GM12878 (cell line): Measurements from ENCODE around the gene INPP5D. TPM values are rescaled to one million over a fixed set of nuclear protein-coding genes. Genes with fewer than 3 reads are reported as not detected.

Experiments used
- ATAC-seq: fragments of 200-7000 bp; cut with Tn5 transposase; 3 replicates; pipeline ENCODE4 v1.9.1; 2020; ENCODE audit warnings: mild to moderate bottlenecking, moderate library complexity
- BruUV-seq: library from RNA; stranded (reverse); fragments of 400-500 nt; replicated peaks from 2 replicates; lab custom pipeline; 2021; lab: Mats Ljungman, UMichigan
- CTCF ChIA-PET: fragments of 300-600 bp; sonication (Branson Sonifier 250); formaldehyde crosslinking; extraction: SDS; loops from one replicate; lab custom pipeline; 2021; ENCODE audit warnings: inconsistent platforms; lab: Yijun Ruan, JAX
- POLR2A ChIA-PET: fragments of 350-600 bp; formaldehyde crosslinking; extraction: SDS; loops from one replicate; lab custom pipeline; 2021; ENCODE audit warnings: inconsistent platforms; lab: Charles Lee
- RAD21 ChIA-PET: fragments of 300-600 bp; sonication (Branson Sonifier 250); formaldehyde crosslinking; loops from one replicate; lab custom pipeline; 2023; ENCODE audit warnings: antibody characterized with exemption; ENCODE audit not compliant: unreplicated experiment; lab: Charles Lee
- SMC1A ChIA-PET: fragments of 300-600 bp; sonication (Branson Sonifier 250); formaldehyde crosslinking; loops from one replicate; lab custom pipeline; 2023; ENCODE audit not compliant: unreplicated experiment, uncharacterized antibody; lab: Charles Lee
- DNase-seq: peaks from one replicate; pipeline ENCODE4 v3.0.0-alpha.2; 2011; ENCODE audit warnings: low read depth, low spot score
- FAIRE-seq: peaks from 3 replicates; lab custom pipeline; 2011; peaks lifted over from hg19 to GRCh38; lab: Jason Lieb, UNC
- H2AFZ ChIP-seq: 2 replicates; pipeline ENCODE4 v1.6.0; 2011; ENCODE audit warnings: low read depth, low read length, control low read depth; ENCODE audit not compliant: control insufficient read depth
- H3K27ac ChIP-seq: 2 replicates; pipeline ENCODE4 v1.5.1; 2011; ENCODE audit warnings: control low read depth; ENCODE audit not compliant: control insufficient read depth, insufficient read depth
- H3K27me3 ChIP-seq, 2 experiments: replicated peaks in 1 of 2; 2 replicates each; pipeline versions ENCODE4 v1.6.0 to v1.6.1; 2011; ENCODE audit warnings: low read length in 1 of 2; ENCODE audit not compliant: control insufficient read depth in 2 of 2, insufficient read depth in 2 of 2
- H3K36me3 ChIP-seq, 2 experiments: 2 replicates each; pipeline ENCODE4 v1.5.1; 2011; ENCODE audit warnings: low read length in 1 of 2; ENCODE audit not compliant: control insufficient read depth in 2 of 2, insufficient read depth in 2 of 2
- H3K4me1 ChIP-seq: 2 replicates; pipeline ENCODE4 v1.6.1; 2011; ENCODE audit warnings: mild to moderate bottlenecking, low read length, moderate library complexity, mixed read lengths; ENCODE audit not compliant: control insufficient read depth, insufficient read depth
- H3K4me2 ChIP-seq: 2 replicates; pipeline ENCODE4 v1.6.0; 2011; ENCODE audit warnings: control low read depth; ENCODE audit not compliant: control insufficient read depth, insufficient read depth
- H3K4me3 ChIP-seq: fragments of 200-600 bp; sonication (generic); 2 replicates; pipeline ENCODE4 v1.5.1; 2016
- H3K79me2 ChIP-seq: 2 replicates; pipeline ENCODE4 v1.6.0; 2011; ENCODE audit warnings: low read length; ENCODE audit not compliant: control insufficient read depth, insufficient read depth
- H3K9ac ChIP-seq: 2 replicates; pipeline ENCODE4 v1.8.0; 2011; ENCODE audit warnings: low read length, control low read depth, mixed read lengths; ENCODE audit not compliant: control insufficient read depth, insufficient read depth
- H3K9me3 ChIP-seq: replicated peaks from 3 replicates; pipeline ENCODE4 v1.5.1; 2011; ENCODE audit warnings: mild to moderate bottlenecking, low read length; ENCODE audit not compliant: control insufficient read depth, insufficient read depth
- H4K20me1 ChIP-seq: 2 replicates; pipeline ENCODE4 v1.6.0; 2011; ENCODE audit not compliant: control insufficient read depth, insufficient read depth
- BHLHE40 ChIP-seq, 2 experiments: fragments of 450-650 bp in 1 of 2; IDR thresholded peaks; 2 replicates each; pipeline ENCODE4 v1.6.1; 2011 to 2017; ENCODE audit warnings: low read depth in 2 of 2, borderline replicate concordance in 1 of 2, improper control_type of control experiment in 1 of 2, low read length in 1 of 2, mild to moderate bottlenecking in 1 of 2
- DPF2 ChIP-seq: fragments of 450-650 bp; IDR thresholded peaks from 2 replicates; pipeline ENCODE4 v1.6.1; 2017; ENCODE audit warnings: mild to moderate bottlenecking
- IKZF2 ChIP-seq, 2 experiments: fragments of 450-650 bp; IDR thresholded peaks; 2 replicates each; pipeline ENCODE4 v1.6.1; 2017; ENCODE audit warnings: mild to moderate bottlenecking in 2 of 2, moderate library complexity in 2 of 2
- JUND ChIP-seq: IDR thresholded peaks from 2 replicates; pipeline ENCODE4 v1.6.1; 2012; ENCODE audit warnings: low read depth, mild to moderate bottlenecking, low read length, improper control_type of control experiment, moderate library complexity
- MEF2A ChIP-seq: IDR thresholded peaks from 2 replicates; pipeline ENCODE4 v1.6.1; 2011; ENCODE audit warnings: low read depth, mild to moderate bottlenecking, low read length, moderate library complexity; ENCODE audit not compliant: insufficient read depth
- NFYA ChIP-seq: IDR thresholded peaks from 2 replicates; pipeline ENCODE4 v1.6.1; 2011; ENCODE audit warnings: low read depth, mild to moderate bottlenecking, low read length, improper control_type of control experiment, borderline replicate concordance
- RUNX3 ChIP-seq: IDR thresholded peaks from 2 replicates; pipeline ENCODE4 v1.6.1; 2012; ENCODE audit warnings: low read length, inconsistent platforms
- YBX1 ChIP-seq: fragments of 450-650 bp; IDR thresholded peaks from 2 replicates; pipeline ENCODE4 v1.6.1; 2016; ENCODE audit warnings: antibody characterized with exemption
- ZSCAN29 ChIP-seq: fragments of 450-650 bp; IDR thresholded peaks from 2 replicates; pipeline ENCODE4 v1.6.1; 2017; ENCODE audit warnings: mild to moderate bottlenecking, moderate library complexity
- WGBS: methylation state at CpG from one replicate; pipeline ENCODE4 v1.1.6; 2016; ENCODE audit warnings: low lambda C conversion rate; ENCODE audit not compliant: insufficient replicate concordance, insufficient coverage; ENCODE audit errors: missing lambda C conversion rate; 5-methylcytosine and 5-hydroxymethylcytosine counted together
- in situ Hi-C: fragments of 300-500 bp; cut with MboI; formaldehyde crosslinking; loops from 9 replicates; pipeline ENCODE4 v1.14.3; 2018; ENCODE audit warnings: mixed read lengths
- intact Hi-C: fragments of 100-400 bp; cut with micrococcal nuclease; formaldehyde crosslinking; loops from one replicate; pipeline ENCODE4 v1.14.2; 2022; ENCODE audit not compliant: unreplicated experiment
- polyA plus RNA-seq, 11 experiments: library from polyadenylated mRNA; depleted of rRNA in 4 of 11; unstranded in 6 of 11; stranded (reverse) in 5 of 11; fragments of >200 nt; fragmentation: Nextera tagmentation in 4 of 11; fragmentation: Illumina TruSeq in 1 of 11; extraction: Ambion mirVana in 4 of 11; extraction: Trizol in 1 of 11; gene quantifications; 1 replicate in 1 of 11; 2 replicates in 10 of 11; pipeline versions ENCODE4 v1.2.1 to v1.2.3, GENCODE V29; 2011 to 2016; ENCODE audit warnings: inconsistent platforms in 2 of 11, missing spikeins in 2 of 11, low read depth in 1 of 11
- total RNA-seq, 4 experiments: library from RNA; depleted of rRNA in 3 of 4; stranded (reverse); fragments of >200 nt in 3 of 4; fragmentation: Illumina TruSeq in 1 of 4; extraction: Trizol in 1 of 4; gene quantifications; 2 replicates each; pipeline versions ENCODE4 v1.2.1 to v1.2.3, GENCODE V29; 2013 to 2021
- TF ChIP-seq, protein P1 (sequence below): fragments of 450-650 bp; IDR thresholded peaks from 2 replicates; pipeline ENCODE4 v1.6.1; 2017; ENCODE audit warnings: antibody characterized with exemption, mild to moderate bottlenecking, moderate library complexity

The INPP5D gene
- total and polyA plus RNA-seq, 10 of the 15 experiments (the other 5 are each of a cell fraction or from before 2014, with no cell fraction given): 11.8 to 139 (median 88.8) TPM

DNA sequence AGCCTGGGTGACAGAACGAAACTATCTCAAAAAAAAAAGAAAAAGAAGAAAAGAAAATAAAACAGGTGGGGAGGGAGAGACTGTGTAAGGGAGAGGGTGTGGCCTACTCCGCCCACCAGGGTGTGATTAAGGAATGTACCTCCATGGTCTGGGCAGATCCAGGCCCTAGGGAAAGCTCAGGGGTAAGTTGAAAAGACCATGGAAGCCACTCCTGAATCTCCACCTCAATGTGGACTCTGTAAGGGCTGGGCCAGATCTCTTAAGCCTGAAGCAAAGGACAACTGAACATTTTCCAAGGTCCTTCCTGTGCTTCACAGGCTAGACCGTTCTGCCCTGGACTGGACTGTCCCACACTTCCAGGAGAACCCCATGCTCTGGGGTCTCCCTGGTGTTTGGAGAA is 181.7 kb downstream of the INPP5D start:
- Histone ChIP-seq H3K27ac (0 out of 2 replicates have a peak overlapping the region, but pooled peaks have one; percentile 1), H3K79me2 (no peaks in the 10 kb centered on the region), H3K36me3 (no peaks in the 10 kb centered on the region), H3K9ac (no peak overlapping the region), H3K4me2 (0 out of 2 replicates have a peak overlapping the region, but pooled peaks have one; percentile 3), H3K9me3 (no peaks in the 10 kb centered on the region), H3K27me3 (no peaks in the 10 kb centered on the region), H4K20me1 (no peaks in the 10 kb centered on the region), H3K4me1 (peaks cover 19% of the 10 kb centered on the region), H3K4me3 (no peak overlapping the region), H2AFZ (peak overlapping the region; percentile 55)
- WGBS: 100% methylated on average over 3 of the region's 3 CpGs
- ChIA-PET SMC1A (interaction anchor here (0.8 to 2.0 kb wide), 8 partner anchors 8 to 187 kb away, joined by 3 to 11 read pairs (median 4); no protein-coding TSS in a partner anchor), POLR2A (interaction anchor here (1.5 kb wide), 1 partner anchor 8 kb away, joined by 5 read pairs; no protein-coding TSS in a partner anchor), RAD21 (interaction anchor here (0.7 to 1.4 kb wide), 4 partner anchors 9 to 142 kb away, joined by 3 to 4 read pairs (median 3); no protein-coding TSS in a partner anchor), CTCF (interaction anchor here (1.3 to 2.1 kb wide), 3 partner anchors 9 to 187 kb away, joined by 5 to 14 read pairs (median 7); no protein-coding TSS in a partner anchor)
- FAIRE-seq (no peak), ATAC-seq (no peak), DNase-seq (no peak)
- in situ Hi-C loops (no loop called here), intact Hi-C loops (no loop called here)
- no TSS peak for BruUV-seq
- TF ChIP-seq MEF2A (no peak), DPF2 (no peak), ZSCAN29 (no peak), RUNX3 (no peak), JUND (no peak), YBX1 (no peak), IKZF2 (IDR thresholded peaks at IDR 0.05) (no peak), BHLHE40 (IDR thresholded peaks at IDR 0.05; ENCODE audit: borderline replicate concordance in 1 of 2, low read depth in 2 of 2, low read length in 1 of 2) (no peak), NFYA (no peak)
- TF ChIP-seq, protein P1, sequence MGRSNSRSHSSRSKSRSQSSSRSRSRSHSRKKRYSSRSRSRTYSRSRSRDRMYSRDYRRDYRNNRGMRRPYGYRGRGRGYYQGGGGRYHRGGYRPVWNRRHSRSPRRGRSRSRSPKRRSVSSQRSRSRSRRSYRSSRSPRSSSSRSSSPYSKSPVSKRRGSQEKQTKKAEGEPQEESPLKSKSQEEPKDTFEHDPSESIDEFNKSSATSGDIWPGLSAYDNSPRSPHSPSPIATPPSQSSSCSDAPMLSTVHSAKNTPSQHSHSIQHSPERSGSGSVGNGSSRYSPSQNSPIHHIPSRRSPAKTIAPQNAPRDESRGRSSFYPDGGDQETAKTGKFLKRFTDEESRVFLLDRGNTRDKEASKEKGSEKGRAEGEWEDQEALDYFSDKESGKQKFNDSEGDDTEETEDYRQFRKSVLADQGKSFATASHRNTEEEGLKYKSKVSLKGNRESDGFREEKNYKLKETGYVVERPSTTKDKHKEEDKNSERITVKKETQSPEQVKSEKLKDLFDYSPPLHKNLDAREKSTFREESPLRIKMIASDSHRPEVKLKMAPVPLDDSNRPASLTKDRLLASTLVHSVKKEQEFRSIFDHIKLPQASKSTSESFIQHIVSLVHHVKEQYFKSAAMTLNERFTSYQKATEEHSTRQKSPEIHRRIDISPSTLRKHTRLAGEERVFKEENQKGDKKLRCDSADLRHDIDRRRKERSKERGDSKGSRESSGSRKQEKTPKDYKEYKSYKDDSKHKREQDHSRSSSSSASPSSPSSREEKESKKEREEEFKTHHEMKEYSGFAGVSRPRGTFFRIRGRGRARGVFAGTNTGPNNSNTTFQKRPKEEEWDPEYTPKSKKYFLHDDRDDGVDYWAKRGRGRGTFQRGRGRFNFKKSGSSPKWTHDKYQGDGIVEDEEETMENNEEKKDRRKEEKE: no peak
